ENCODE data around the gene MFSD12.
"Not testable (repeated sequence)": the region's sequence is repeated elsewhere in the genome, so short reads cannot be mapped to it uniquely, and the experiment has no call there.

Gene MFSD12

DNA sequence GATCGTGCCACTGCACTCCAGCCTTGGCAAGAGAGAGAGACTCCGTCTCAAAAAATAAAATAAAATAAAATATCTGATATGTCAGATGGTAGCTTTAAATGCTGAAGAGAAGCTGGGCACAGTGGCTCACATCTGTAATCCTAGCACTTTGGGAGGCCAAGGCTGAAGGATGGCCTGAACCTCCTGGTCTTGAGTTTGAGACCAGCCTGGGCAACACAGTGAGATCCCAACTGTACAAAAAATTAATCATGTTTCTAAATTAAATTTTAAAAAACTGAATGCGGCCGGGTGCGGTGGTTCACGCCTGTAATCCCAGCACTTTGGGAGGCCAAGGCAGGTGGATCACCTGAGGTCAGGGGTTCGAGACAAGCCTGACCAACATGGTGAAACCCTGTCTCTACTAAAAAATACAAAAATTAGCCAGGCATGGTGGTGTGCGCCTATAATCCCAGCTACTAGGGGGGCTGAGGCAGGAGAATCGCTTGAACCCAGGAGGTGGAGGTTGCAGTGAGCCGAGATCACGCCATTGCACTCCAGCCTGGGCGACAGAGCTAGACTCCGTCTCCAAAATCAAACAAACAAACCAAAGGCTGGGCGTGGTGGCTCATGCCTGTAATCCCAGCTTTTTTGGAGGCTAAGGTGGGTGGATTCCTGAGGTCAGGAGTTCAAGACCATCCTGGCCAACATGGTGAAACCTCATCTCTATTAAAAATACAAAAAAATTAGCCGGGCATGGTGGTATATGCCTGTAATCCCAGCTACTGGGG lies 26.8 kb upstream of the MFSD12 start:
- not testable (repeated sequence) for DNase-seq

DNA sequence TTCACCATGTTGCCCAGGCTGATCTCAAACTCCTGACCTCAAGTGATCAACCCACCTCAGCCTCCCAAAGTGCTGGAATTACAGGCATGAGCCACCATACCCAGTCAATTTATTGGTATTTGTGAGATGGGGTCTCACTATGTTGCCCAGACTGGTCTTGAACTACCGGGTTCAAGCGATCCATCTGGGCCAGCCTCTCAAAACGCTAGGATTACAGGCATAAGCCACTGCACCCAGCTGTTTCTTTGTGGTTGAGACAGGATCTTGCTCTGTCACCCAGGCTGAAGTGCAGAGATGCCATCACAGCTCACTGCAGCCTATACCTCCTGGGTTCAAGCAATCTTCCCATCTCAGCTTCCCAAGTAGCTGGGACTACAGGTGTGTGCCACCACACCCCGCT lies 24.4 kb upstream of the MFSD12 start:
- not testable (repeated sequence) for DNase-seq

DNA sequence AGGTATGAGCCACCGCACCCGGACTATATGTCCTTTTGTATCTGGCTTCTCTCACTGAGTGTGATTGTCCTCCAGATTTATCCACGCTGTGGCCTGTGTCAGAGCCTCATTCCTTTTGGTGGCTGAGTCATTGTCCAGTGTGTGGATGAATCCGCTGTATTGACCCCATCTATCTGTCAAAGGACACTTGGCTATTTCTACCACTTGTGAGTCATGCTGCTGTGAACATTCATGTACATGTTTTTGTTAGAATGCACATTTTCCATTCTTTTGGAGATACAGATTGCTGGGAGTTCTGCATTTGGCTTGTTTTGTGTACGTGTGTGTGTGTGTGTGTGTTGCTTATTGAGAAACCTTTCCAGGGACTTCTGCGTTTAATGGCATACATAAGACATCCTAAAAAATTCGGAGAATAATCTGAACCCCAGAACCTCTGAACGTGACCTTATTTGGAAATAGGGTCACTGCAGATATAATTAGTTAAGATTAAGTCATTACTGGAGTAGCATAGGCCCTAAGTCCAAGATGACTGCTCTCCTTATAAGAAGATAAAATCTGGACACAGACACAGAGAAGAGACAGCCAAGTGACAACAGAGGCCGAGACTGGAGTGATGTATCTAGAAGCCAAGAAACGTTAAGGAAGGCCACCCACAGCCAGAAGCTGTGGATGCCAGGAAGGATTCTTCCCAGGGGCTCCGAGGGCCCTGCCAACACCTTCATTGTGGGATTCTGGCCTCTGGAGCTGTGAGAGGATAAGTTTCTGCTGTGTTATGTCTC lies 23.0 kb upstream of the MFSD12 start:
- no peak for DNase-seq

DNA sequence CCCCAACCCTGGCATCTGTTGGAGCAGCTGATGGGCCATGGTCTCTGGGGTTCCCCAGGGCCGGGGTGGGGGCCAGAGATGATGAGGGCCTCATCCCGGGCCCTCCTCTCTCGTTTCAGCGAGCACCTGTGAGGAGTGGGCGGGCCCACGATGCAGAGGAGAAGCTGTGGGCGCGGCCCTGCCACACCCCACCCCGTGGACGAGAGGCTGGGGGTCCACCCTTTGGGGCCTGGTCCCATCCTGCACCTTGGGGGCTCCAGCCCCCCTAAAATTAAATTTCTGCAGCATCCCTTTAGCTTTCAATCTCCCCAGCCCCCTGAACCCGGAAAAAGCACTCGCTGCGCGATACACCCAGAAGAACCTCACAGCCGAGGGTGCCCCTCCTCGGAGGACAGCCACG lies 21.0 kb upstream of the MFSD12 start:
- no peak for DNase-seq

DNA sequence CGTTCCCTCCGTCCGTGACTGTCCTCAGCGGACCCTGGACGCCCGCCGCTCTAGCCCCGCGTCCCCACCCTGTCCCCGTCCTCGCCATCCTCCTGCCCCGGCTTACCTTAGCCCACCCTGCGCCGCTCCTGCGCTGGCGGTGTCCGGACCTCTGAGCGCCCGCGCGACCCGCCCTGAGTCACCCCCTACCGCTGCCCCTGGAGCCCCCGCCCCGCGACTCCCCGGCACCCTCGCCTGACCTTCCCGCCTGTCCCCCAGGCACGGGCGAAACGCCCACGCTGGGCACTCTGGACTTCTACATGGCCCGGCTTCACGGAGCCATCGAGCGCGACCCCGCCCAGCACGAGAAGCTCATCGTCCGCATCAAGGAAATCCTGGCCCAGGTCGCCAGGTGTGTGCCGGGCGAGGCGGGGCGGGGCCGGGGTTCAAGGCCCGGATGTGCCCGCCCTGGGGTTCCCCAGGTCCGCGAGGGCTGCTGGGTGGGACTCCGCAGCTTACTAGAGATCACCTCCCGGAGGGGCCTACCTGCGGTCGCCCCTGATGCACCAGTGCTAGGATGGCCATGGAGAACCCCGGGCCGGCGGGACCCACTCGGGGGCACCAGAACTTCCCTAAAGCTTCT lies 20.4 kb upstream of the MFSD12 start:
- DNase-seq, result no peak

DNA sequence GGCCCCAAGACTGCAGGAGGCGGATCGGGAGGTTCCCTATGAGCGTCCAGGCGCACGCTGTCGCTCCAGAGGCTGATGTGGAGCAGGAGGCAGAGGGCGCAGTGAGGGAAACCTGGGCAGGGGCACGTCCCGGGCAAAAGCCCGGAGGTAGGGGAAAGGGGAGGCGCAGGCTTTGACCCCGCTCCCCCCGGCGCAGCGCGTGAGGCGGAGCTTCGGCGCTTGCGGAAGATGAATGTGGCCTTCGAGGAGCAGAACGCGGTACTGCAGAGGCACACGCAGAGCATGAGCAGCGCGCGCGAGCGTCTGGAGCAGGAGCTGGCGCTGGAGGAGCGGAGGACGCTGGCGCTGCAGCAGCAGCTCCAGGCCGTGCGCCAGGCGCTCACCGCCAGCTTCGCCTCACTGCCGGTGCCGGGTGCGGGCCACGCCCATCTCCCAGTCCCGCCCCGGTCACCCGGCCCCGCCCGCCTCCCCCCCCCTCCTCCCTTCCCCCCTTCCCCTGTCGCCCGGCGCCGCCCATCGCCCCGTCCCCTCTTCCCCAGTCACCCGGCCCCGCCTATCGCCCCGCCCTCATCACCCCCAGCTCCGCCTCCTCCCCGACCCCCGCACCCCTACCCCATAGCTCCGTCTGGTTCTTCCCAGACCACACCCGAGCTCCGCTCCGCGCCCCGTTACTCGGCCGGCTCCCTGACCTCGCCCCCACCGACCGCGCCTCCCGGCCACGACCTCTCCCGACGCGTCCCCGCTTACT lies 19.5 kb upstream of the MFSD12 start:
- no peak for DNase-seq

DNA sequence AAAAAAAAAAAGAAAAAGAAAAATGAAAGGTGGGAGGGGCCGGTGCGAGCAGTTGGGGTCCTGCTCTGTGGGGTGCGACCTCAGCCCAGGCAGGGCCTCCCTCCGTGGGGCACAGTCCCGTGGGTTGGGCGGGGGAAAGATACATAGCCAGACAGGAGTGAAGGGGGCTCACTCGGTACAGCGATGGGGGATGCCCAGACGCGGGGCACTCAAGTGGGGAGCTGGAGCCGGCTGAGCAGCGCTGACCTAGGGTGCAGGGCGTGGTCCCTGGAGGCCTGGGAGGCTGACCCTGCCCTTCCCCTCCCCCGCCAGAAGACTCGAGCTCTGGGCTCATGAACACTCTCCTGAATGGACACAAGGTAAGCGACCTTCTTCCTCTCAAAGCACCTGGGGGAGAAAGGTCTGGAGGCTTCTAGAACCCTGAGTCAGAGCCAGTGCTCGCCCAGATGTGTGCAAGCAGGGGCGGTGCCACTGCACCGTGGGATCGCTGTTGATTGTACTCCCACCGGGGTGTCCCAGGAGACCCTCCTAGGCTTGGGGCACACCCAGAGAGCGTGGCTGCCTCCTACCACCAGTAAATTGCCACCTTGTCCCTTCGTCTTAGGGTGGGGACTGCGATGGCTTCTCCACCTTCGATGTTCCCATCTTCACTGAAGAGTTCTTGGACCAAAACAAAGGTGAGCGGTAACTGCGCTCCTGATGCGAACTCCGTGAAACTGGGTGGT lies 18.7 kb upstream of the MFSD12 start:
- DNase-seq, result no peak

DNA sequence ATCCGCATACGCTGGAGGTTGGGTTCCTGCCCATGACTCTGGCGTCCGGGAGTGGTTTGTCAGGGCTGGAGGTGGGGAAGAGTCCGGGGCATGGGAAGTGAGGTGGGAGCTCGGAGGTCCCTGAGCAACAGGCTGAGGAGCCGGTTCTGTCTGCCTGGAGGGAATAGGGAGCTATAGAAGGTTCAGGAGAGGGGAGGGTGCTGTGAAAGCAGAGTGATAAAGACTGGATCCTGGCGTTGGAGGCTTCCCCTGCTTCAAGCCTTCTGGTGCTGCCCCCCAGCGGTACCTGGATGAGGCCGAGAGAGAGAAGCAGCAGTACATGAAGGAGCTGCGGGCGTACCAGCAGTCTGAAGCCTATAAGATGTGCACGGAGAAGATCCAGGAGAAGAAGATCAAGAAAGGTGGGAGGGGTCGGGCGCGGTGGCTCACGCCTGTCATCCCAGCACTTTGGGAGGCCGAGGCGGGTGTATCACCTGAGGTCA lies 17.9 kb upstream of the MFSD12 start:
- no peak for DNase-seq

DNA sequence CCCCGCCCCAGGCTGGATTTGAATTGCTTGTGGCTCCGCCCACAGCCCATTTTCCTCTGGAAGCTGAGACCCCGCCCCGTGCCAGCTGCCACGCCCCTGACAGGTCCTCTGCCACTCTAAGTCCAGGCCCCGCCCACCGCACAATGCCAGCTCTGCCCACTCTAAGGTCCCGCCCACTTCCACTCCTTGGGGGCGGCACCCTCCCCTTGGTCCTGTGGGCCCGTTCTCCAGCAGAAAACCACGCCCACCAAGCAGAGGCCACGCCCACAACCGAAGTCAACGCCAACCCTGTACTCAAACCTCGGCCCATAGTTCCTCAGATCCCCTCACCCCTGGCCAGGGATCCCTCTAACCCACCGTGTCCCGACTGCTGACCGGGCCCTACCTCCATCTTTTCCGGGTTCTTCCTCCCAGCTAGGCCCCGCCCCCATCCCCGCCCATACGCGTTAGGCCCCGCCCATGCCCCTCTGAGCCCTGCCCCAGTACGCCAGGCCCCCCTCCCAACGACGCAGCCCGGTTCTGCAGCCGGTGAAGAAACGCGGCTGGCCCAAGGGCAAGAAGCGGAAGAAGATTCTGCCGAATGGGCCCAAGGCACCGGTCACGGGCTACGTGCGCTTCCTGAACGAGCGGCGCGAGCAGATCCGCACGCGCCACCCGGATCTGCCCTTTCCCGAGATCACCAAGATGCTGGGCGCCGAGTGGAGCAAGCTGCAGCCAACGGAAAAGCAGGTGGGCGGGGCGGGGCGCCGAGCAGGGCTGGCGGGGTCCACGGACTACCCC lies 16.7 kb upstream of the MFSD12 start:
- DNase-seq, result peak; percentile 80

DNA sequence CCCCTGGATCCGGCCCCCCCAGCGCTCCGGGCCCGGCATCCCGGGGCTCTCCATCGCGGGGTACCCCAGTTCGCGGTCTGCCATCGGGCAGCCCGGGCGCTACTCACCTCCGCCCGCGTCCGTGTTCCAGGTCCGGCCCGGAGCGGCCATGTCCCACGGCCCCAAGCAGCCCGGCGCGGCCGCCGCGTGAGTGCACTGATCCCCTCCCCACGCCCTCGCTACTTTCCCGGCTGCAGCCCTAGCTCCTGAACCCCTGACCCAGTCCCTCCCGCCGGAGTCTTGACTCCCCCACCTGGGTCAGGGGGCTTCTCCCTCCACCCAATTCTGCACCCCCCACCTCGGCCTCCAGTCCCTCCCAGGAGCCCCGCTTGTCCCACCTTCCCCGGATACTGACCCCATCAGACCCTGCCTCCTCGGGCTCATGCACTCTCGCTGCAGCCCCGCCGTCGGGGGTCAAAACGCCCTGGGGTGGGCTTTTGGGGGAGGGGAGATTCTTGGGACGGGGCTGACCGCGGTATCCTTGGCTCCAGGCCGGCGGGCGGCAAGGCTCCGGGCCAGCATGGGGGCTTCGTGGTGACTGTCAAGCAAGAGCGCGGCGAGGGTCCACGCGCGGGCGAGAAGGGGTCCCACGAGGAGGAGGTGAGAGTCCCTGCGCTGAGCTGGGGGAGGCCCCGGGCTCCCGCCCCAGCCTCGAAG lies 15.9 kb upstream of the MFSD12 start:
- no peak for DNase-seq

DNA sequence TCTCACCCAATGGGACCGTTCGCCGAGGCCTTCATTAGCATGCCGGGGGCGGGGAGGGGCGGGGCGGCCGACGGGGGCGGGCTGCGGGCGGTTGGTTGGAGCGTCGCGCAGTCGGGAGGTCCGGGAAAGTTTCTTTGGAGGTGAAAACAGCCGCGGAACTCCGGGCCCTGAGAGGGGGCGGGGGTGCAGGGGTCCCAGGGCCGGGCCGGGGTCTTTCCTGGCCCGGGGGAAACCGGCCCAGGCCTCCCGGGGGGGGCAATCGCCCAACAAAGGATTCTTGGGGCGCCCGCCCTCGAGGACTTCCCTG lies 15.4 kb upstream of the MFSD12 start, which contains the start of gene HMG20B:
TSS of gene HMG20B (plus strand) at position 90 of the 307 bp plus-strand sequence. CDS start 366 bp downstream, outside the sequence.
- DNase-seq, result no peak

DNA sequence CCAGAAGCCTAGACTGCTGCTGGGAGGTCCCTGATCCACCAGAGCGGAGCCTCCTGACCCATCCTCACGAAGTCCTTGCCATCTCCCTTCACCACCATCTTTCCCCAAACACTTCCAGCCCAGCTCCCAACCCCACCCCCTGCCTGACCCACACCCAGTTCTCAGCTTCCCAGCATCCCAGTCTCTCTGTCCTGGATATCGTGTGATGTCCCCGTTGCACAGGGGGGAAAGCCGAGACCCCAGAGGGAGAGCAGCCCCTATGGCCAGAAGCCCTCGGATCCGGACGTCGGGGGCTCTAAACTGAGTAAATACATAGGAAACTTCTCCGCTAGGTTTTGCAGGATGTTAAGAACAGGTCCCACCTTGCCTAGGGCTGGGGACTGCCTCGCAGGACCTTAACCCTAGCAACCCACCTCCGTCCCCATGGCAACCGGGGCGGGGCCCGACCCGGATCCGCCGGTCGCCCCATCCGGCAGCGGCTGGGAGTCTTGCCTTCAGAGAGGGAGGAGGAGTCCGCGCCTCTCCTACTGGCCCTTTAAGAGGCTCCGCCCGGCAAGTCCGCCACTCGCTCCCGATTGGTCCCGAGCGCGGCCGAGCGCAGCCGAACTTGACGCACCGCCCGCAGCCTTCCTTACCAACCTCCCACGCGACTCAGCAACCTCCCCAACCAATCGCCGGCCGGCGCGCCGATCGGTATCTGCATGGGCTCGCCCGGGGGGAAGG lies 14.9 kb upstream of the MFSD12 start:
- peak; percentile 99 for DNase-seq

DNA sequence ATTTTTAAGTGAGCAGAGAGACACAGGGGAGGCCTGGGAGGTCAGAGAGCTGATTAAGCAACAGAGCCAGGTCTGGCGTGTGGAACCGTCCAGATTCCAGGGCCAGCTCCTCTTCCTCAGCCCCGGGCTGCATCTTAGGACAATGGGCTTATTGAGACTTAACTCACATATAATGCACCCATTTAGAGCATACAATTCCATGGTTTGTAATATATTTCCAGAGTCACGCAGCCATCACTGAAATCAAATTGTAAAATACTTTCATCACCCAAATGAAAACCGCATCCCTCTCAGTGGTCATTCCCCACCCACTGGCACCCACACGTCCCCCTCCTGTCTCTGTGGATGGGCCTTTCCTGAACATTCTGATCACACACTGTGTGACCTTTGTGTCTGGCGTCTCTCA lies 13.2 kb upstream of the MFSD12 start:
- DNase-seq, result no peak

DNA sequence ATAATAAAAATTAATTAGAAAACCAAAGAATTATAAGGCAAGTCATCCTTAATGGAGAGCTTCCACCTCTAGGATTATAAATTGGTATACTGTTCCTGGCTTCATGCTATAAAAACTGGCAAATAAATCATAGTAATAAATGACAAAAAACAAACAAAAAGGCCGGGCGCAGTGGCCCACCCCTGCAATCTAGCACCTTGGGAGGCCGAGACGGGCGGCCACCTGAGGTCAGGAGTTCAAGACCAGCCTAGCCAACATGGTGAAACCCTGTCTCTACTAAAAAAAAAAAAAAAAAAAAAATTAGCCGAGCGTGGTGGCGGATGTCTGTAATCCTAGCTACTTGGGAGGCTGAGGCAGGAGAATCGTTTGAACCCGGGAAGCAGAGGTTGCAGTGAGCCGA lies 12.7 kb upstream of the MFSD12 start:
- not testable (repeated sequence) for DNase-seq

DNA sequence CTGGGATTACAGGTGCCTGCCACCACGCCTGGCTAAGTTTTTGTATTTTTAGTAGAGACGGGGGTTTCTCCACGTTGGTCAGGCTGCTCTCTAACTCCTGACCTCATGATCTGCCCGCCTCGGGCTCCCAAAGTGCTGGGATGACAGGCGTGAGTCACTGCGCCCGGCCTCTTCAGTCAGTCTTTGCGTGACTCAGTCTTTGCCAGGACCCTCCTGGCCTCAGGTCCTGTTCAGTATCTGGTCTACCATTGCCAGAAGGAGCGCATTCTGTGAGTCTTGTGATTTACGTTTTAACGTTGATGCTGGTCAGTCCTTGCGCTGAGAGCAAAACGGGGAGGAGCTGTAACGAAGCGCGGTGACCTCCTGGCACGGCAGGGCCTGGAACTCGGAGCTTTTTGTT lies 7.8 kb upstream of the MFSD12 start:
- DNase-seq, result no peak

DNA sequence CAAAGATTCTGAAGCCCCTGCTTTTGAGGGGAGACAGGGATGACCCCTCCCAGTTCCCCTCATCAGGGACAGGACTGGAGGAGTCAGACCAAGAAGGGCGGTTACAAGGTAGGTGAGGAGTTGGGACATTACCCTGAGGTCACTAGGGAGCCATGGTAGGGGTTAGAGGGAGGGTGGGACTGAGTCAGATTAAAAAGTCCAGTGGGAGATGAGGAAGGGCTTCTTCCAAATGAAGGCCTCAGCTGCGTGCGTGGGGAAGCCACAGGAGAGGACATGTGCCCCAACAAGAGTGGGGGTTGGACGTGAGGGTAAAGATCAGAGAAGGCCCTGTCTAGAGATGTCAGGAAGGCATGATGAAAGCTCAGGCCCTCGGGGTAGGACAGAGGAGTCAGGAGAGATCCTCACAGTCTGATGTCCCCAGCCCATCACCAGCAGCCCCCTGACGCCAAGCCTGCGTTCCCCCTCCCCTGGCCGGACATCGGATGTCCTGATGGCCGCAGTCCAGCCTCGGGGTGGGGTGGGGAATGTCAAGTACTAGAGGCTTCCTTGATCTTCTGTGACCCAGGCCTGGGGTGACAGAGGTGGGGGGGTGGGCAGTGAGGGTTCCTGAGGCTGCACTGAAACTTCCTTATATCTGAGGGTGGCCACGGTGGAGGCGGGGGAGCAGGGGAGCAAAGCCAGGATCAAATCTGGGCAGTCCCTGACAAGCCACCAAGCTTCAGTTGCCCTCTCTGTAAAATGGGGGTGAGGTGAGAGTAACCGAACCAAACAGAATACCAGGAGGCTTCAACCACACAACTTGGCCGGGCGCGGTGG lies 6.5 kb upstream of the MFSD12 start:
- no peak for DNase-seq

DNA sequence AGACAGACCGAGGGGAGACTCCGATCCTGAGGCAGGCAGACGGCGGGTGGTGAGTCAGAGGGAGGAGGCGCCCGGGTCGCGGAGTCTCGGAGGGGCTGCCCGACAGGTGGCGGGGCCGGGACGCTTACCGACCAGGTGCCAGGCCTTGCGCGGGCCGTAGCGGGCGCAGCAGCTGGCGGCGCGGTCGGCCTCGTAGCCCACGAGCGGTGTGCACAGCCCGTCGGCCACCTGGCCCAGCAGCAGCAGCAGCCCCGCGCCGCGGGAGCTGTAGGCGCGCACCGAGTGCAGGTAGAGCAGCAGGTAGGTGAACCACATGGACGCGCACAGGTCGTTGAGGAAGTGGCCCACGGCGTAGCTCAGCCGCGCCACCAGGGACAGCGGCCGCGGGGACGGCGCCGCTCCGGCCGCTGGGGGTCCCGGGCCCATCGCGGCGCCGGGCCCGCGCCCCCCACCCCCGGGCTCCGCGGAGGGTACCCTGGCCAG lies 367 bp downstream of the MFSD12 start:
- DNase-seq, result no peak

DNA sequence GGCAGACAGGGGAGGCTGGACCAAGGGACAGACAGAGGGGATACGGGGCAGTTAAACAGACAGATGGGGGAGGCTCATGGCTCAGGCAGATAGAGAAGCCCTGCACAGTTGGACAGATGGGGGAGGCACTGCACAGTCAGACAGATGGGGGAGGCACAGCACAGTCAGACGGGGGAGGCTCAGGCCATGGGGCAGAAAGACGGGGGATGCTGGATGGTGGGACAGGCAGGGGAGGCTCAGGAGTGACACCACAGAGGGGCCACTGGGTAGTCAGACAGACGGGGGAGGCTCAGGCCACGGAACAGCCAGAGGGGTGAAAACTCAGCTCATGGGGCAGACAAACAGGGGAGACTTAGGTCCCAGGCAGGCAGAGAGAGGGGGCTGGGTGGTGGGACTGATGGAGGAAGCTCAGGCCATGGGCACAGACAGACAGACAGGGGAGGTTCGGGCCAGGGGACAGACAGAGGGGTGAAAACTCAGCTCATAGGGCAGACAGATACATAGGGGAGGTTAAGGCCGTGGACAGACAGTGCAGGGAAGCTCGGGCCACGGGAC lies 886 bp downstream of the MFSD12 start:
- DNase-seq, result no peak
